AG09309 (cell line): Measurements from ENCODE around the gene DPY30.

ENCODE experiments used
- DNase-seq: peaks from one replicate; pipeline ENCODE4 v3.0.0-alpha.2; 2010; ENCODE audit warnings: low read depth
- H3K4me3 ChIP-seq: 2 replicates; pipeline ENCODE4 v1.5.1; 2011; ENCODE audit warnings: mild to moderate bottlenecking, low read depth, low read length, moderate library complexity; ENCODE audit not compliant: control insufficient read depth
- CTCF ChIP-seq: IDR thresholded peaks from 2 replicates; pipeline ENCODE4 v1.5.1; 2011; ENCODE audit warnings: mild to moderate bottlenecking, low read depth, low read length, inconsistent platforms; ENCODE audit not compliant: insufficient read depth, control insufficient read depth; ENCODE audit errors: missing control alignments

DPY30 gene

GRCh38 chr2:32007121-32007391 lies 32.5 kb downstream of the DPY30 start:
- TF ChIP-seq CTCF, result no peak
- H3K4me3 ChIP-seq, result no peak overlapping the region

GRCh38 chr2:32005371-32005976 lies 34.1 kb downstream of the DPY30 start:
- no peak overlapping the region for H3K4me3 ChIP-seq
- TF ChIP-seq CTCF, result no peak
- DNase-seq, result no peak

More at GRCh38 chr2:32007121-32007391, 32.5 kb downstream of the DPY30 start:
- no peak for DNase-seq

GRCh38 chr2:32003791-32004190 lies 35.8 kb downstream of the DPY30 start:
- no peak for TF ChIP-seq CTCF
- no peak for DNase-seq

GRCh38 chr2:32002406-32002805 lies 37.2 kb downstream of the DPY30 start:
- no peak for TF ChIP-seq CTCF
- no peak overlapping the region for H3K4me3 ChIP-seq
- no peak for DNase-seq

More at GRCh38 chr2:32003791-32004190, 35.8 kb downstream of the DPY30 start:
- H3K4me3 ChIP-seq, result no peak overlapping the region

- no peak for DNase-seq
- H3K4me3 ChIP-seq, result no peak overlapping the region
- TF ChIP-seq CTCF, result no peak
Measured at GRCh38 chr2:31999438-31999837, 40.2 kb downstream of the DPY30 start.

- DNase-seq, result no peak
- no peak overlapping the region for H3K4me3 ChIP-seq
- TF ChIP-seq CTCF, result no peak
Measured at GRCh38 chr2:31998731-31999383, 40.7 kb downstream of the DPY30 start.
